WTC11 (cell line): ENCODE data around the gene DAD1.

ENCODE experiments used
- ATF1 ChIP-seq: sonication (generic); formaldehyde crosslinking; IDR thresholded peaks from 2 replicates; pipeline ENCODE4 v1.8.1; 2023; ENCODE audit warnings: mild to moderate bottlenecking, moderate library complexity, missing genetic modification reagents
- CREM ChIP-seq: sonication (generic); formaldehyde crosslinking; IDR thresholded peaks from 2 replicates; pipeline ENCODE4 v1.8.1; 2022; ENCODE audit warnings: mild to moderate bottlenecking, missing genetic modification reagents, moderate library complexity
- CTCF ChIP-seq: fragments of 200-600 bp; IDR thresholded peaks from 2 replicates; pipeline ENCODE4 v1.8.0; 2022; ENCODE audit warnings: antibody characterized with exemption
- JUN ChIP-seq: sonication (generic); formaldehyde crosslinking; IDR thresholded peaks from 2 replicates; pipeline ENCODE4 v1.8.0; 2023; ENCODE audit warnings: mild to moderate bottlenecking, missing genetic modification reagents

GRCh38 chr14:22597265-22597664 lies 8.2 kb upstream of the DAD1 start:
- no peak for TF ChIP-seq ATF1 (CRISPR knock-in tag)
- no peak for TF ChIP-seq CTCF
- no peak for TF ChIP-seq CREM
- no peak for TF ChIP-seq JUN (CRISPR knock-in tag)
